ENCODE measurements around the gene TRIO.
"Not testable (repeated sequence)": the region's sequence is repeated elsewhere in the genome, so short reads cannot be mapped to it uniquely, and the experiment has no call there.

Gene TRIO

GRCh38 chr5:14525397-14525796 is 382.3 kb downstream of the TRIO start:
- no peak for DNase-seq

- no peak for DNase-seq
Measured at GRCh38 chr5:14526493-14526892, 383.4 kb downstream of the TRIO start.

GRCh38 chr5:14528115-14528514 is 385.0 kb downstream of the TRIO start:
- DNase-seq, result no peak

GRCh38 chr5:14528926-14529325 is 385.8 kb downstream of the TRIO start:
- no peak for DNase-seq

- peak; percentile 29 for DNase-seq
Measured at GRCh38 chr5:14531668-14532067, 388.5 kb downstream of the TRIO start.

GRCh38 chr5:14532180-14532579 is 389.0 kb downstream of the TRIO start:
- no peak for DNase-seq

GRCh38 chr5:14534773-14535172 is 391.6 kb downstream of the TRIO start:
- peak; percentile 44 for DNase-seq

GRCh38 chr5:14545308-14545707 is 402.2 kb downstream of the TRIO start:
- no peak for DNase-seq

- DNase-seq, result no peak
Measured at GRCh38 chr5:14545862-14546261, 402.7 kb downstream of the TRIO start.

- no peak for DNase-seq
Measured at GRCh38 chr5:14547666-14548065, 404.5 kb downstream of the TRIO start.

GRCh38 chr5:14551211-14551610 is 408.1 kb downstream of the TRIO start:
- no peak for DNase-seq

- no peak for DNase-seq
Measured at GRCh38 chr5:14552017-14552416, 408.9 kb downstream of the TRIO start.

GRCh38 chr5:14554288-14554687 is 411.1 kb downstream of the TRIO start:
- not testable (repeated sequence) for DNase-seq

GRCh38 chr5:14556015-14556414 is 412.9 kb downstream of the TRIO start:
- no peak for DNase-seq

GRCh38 chr5:14557203-14557770 is 414.1 kb downstream of the TRIO start:
- DNase-seq, result no peak

- no peak for DNase-seq
Measured at GRCh38 chr5:14557791-14558415, 414.8 kb downstream of the TRIO start.

Data from NCI-H510A (cell line).